HepG2 (cell line): Measurements from ENCODE around the gene CNTD1. TPM values are rescaled to one million over a fixed set of nuclear protein-coding genes. Genes with fewer than 3 reads are reported as not detected.
A peak's percentile ranks its signal among the peaks of the same experiment; 100 is the strongest.

ENCODE experiments used
- ATAD3A ChIP-seq: sonication (generic); formaldehyde crosslinking; IDR thresholded peaks from 2 replicates; pipeline ENCODE4 v1.4.0; 2020; ENCODE audit warnings: missing genetic modification reagents
- CSRNP1 ChIP-seq: sonication (generic); formaldehyde crosslinking; IDR thresholded peaks from 2 replicates; pipeline ENCODE4 v1.8.1; 2023; ENCODE audit warnings: mild to moderate bottlenecking, missing genetic modification reagents
- FOSL2 ChIP-seq: sonication (generic); formaldehyde crosslinking; IDR thresholded peaks from 2 replicates; pipeline ENCODE4 v1.4.0; 2020; ENCODE audit warnings: missing genetic modification reagents
- HNRNPK ChIP-seq: fragments of 200-400 bp; formaldehyde crosslinking; IDR thresholded peaks from 2 replicates; pipeline ENCODE4 v1.6.1; 2018; ENCODE audit warnings: low read length, low read depth, moderate library complexity, mild to moderate bottlenecking; ENCODE audit not compliant: poor library complexity, severe bottlenecking
- MBD4 ChIP-seq: IDR thresholded peaks from 2 replicates; pipeline ENCODE4 v1.6.1; 2012; ENCODE audit warnings: low read length, inconsistent platforms, borderline replicate concordance
- RBM39 ChIP-seq: fragments of 200-400 bp; formaldehyde crosslinking; IDR thresholded peaks from one replicate; pipeline ENCODE4 v1.6.1; 2018; ENCODE audit warnings: antibody characterized with exemption, mild to moderate bottlenecking, low read depth, low read length; ENCODE audit not compliant: poor library complexity, severe bottlenecking
- RELA ChIP-seq: sonication (generic); formaldehyde crosslinking; IDR thresholded peaks from 2 replicates; pipeline ENCODE4 v1.4.0; 2020; ENCODE audit warnings: missing genetic modification reagents
- SAFB2 ChIP-seq: sonication (generic); formaldehyde crosslinking; IDR thresholded peaks from 2 replicates; pipeline ENCODE4 v1.5.1; 2020; ENCODE audit warnings: missing genetic modification reagents, low read depth, mild to moderate bottlenecking, borderline replicate concordance
- SRSF1 ChIP-seq: fragments of 200-400 bp; formaldehyde crosslinking; optimal IDR thresholded peaks from 2 replicates; pipeline ENCODE3; 2017; ENCODE audit warnings: mild to moderate bottlenecking, low read depth, low read length, moderate library complexity
- TBX3 ChIP-seq: fragments of 450-650 bp; IDR thresholded peaks from 2 replicates; pipeline ENCODE4 v1.6.1; 2017; ENCODE audit warnings: antibody characterized with exemption, mild to moderate bottlenecking, inconsistent platforms, borderline replicate concordance
- TRIM24 ChIP-seq: sonication (generic); formaldehyde crosslinking; IDR thresholded peaks from 2 replicates; pipeline ENCODE4 v1.8.0; 2022; ENCODE audit warnings: mild to moderate bottlenecking, missing genetic modification reagents
- ZKSCAN1 ChIP-seq: fragments of 150-350 bp; IDR thresholded peaks from 2 replicates; pipeline ENCODE4 v1.6.1; 2014; ENCODE audit warnings: low read length
- ZNF224 ChIP-seq: sonication (generic); formaldehyde crosslinking; IDR thresholded peaks from 2 replicates; pipeline ENCODE4 v1.5.0; 2020; ENCODE audit warnings: mild to moderate bottlenecking, missing genetic modification reagents
- ZNF256 ChIP-seq: sonication (generic); formaldehyde crosslinking; conservative IDR thresholded peaks from 2 replicates; pipeline ENCODE4 v1.4.0; 2020; ENCODE audit warnings: missing genetic modification reagents
- ZNF530 ChIP-seq: sonication (generic); formaldehyde crosslinking; IDR thresholded peaks from 2 replicates; pipeline ENCODE4 v1.5.0; 2020; ENCODE audit warnings: low read depth, mild to moderate bottlenecking, missing genetic modification reagents
- ZNF598 ChIP-seq: sonication (generic); formaldehyde crosslinking; IDR thresholded peaks from 2 replicates; pipeline ENCODE4 v1.5.1; 2020; ENCODE audit warnings: mild to moderate bottlenecking, missing genetic modification reagents, borderline replicate concordance
- ZSCAN22 ChIP-seq: sonication (generic); formaldehyde crosslinking; IDR thresholded peaks from 2 replicates; pipeline ENCODE4 v1.4.0; 2020; ENCODE audit warnings: mild to moderate bottlenecking, missing genetic modification reagents
- polyA plus RNA-seq, 8 experiments: library from polyadenylated mRNA; depleted of rRNA in 3 of 8; stranded (reverse) in 7 of 8; unstranded in 1 of 8; fragments of >200 nt; fragmentation: Illumina TruSeq in 4 of 8; extraction: Trizol in 4 of 8; gene quantifications; 2 replicates each; pipeline versions ENCODE4 v1.2.1 to v1.2.3, GENCODE V29; 2011 to 2016; ENCODE audit warnings: low read depth in 4 of 8, missing spikeins in 1 of 8, mixed read lengths in 1 of 8; ENCODE audit not compliant: insufficient read depth in 1 of 8
- total RNA-seq, 5 experiments: library from RNA; depleted of rRNA; stranded (reverse); fragments of >200 nt; fragmentation: Illumina TruSeq; extraction: Trizol; gene quantifications; 2 replicates each; pipeline ENCODE4 v1.2.3, GENCODE V29; 2016; ENCODE audit warnings: low read depth in 1 of 5
- TF ChIP-seq, protein P1 (sequence below): sonication (generic); formaldehyde crosslinking; IDR thresholded peaks from 2 replicates; pipeline ENCODE4 v1.5.1; 2020; ENCODE audit warnings: mild to moderate bottlenecking, missing genetic modification reagents, moderate library complexity
- TF ChIP-seq, protein P2 (sequence below): sonication (generic); formaldehyde crosslinking; IDR thresholded peaks from 2 replicates; pipeline ENCODE4 v1.4.0; 2020; ENCODE audit warnings: missing genetic modification reagents

Gene CNTD1
- total and polyA plus RNA-seq, 2 of the 13 experiments (the other 11 are each of a cell fraction or from before 2014, with no cell fraction given): 0.11 to 0.15 TPM

DNA sequence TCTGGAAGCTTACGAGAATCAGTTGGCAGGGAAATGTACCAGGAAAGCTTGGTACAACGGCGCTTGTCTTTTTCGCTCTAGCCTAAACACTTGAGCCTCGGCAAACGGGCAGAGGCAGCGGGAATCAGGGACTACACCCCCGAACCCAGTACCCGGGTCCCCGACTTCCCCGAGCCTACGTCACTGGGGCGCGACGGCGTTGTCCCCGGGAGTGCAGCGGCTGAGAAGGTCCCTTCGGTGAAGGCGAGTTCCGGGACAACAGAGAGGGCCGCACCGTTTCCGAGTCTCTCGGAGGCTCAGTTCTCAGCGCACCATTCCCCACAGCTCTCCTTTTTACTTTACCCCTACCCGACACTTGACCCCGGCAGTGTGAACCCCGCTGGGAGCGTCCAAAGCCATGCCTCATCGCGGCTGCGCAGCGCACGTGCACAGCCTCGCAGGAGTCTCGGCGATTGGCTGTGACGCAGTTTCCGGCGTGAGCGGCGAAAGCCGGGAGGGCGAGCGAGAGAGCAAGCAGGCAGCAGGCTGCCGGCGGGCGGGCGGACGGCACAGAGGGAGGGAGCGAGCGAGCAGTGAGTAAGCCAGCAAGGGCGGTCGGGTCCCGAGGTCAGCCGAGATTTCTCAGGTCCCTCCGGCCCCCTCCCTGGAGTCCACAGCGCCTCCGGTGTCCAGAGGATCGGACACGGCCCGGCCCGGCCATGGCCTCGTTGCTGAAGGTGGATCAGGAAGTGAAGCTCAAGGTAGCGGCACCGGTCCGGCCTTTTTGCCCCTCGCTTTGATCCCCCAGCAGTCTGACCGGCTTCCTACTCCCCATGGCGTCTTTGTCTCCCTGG is 34.5 kb downstream of the CNTD1 start, which contains the start of gene PSME3 (continued):
- 0 out of 2 replicates have a peak, but pooled peaks have one; percentile 64 for TF ChIP-seq ZSCAN22
- TF ChIP-seq SAFB2 (CRISPR knock-in tag): peak; percentile 78; the same call in 1 of the 2 replicates
- no peak for TF ChIP-seq TRIM24 (CRISPR knock-in tag)
- no peak; the same call in 1 of the 2 replicates for TF ChIP-seq ATAD3A (CRISPR knock-in tag)
- TF ChIP-seq HNRNPK: peak; percentile 76
- TF ChIP-seq SRSF1: peak; percentile 98
- peak; percentile 34; the same call in 1 of the 2 replicates for TF ChIP-seq ZKSCAN1
- TF ChIP-seq ZNF256: peak; percentile 83
- TF ChIP-seq, protein P1, sequence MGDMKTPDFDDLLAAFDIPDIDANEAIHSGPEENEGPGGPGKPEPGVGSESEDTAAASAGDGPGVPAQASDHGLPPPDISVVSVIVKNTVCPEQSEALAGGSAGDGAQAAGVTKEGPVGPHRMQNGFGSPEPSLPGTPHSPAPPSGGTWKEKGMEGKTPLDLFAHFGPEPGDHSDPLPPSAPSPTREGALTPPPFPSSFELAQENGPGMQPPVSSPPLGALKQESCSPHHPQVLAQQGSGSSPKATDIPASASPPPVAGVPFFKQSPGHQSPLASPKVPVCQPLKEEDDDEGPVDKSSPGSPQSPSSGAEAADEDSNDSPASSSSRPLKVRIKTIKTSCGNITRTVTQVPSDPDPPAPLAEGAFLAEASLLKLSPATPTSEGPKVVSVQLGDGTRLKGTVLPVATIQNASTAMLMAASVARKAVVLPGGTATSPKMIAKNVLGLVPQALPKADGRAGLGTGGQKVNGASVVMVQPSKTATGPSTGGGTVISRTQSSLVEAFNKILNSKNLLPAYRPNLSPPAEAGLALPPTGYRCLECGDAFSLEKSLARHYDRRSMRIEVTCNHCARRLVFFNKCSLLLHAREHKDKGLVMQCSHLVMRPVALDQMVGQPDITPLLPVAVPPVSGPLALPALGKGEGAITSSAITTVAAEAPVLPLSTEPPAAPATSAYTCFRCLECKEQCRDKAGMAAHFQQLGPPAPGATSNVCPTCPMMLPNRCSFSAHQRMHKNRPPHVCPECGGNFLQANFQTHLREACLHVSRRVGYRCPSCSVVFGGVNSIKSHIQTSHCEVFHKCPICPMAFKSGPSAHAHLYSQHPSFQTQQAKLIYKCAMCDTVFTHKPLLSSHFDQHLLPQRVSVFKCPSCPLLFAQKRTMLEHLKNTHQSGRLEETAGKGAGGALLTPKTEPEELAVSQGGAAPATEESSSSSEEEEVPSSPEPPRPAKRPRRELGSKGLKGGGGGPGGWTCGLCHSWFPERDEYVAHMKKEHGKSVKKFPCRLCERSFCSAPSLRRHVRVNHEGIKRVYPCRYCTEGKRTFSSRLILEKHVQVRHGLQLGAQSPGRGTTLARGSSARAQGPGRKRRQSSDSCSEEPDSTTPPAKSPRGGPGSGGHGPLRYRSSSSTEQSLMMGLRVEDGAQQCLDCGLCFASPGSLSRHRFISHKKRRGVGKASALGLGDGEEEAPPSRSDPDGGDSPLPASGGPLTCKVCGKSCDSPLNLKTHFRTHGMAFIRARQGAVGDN (CRISPR knock-in tag): peak; percentile 100
- peak; percentile 28; the same call in 1 of the 2 replicates for TF ChIP-seq RELA (CRISPR knock-in tag)
- TF ChIP-seq ZNF224: peak; percentile 96; the same call in 1 of the 2 replicates
- peak; percentile 86; the same call in 1 of the 2 replicates for TF ChIP-seq CSRNP1 (CRISPR knock-in tag)
- peak; percentile 84; the same call in 1 of the 2 replicates for TF ChIP-seq ZNF598 (CRISPR knock-in tag)
- TF ChIP-seq, protein P2, sequence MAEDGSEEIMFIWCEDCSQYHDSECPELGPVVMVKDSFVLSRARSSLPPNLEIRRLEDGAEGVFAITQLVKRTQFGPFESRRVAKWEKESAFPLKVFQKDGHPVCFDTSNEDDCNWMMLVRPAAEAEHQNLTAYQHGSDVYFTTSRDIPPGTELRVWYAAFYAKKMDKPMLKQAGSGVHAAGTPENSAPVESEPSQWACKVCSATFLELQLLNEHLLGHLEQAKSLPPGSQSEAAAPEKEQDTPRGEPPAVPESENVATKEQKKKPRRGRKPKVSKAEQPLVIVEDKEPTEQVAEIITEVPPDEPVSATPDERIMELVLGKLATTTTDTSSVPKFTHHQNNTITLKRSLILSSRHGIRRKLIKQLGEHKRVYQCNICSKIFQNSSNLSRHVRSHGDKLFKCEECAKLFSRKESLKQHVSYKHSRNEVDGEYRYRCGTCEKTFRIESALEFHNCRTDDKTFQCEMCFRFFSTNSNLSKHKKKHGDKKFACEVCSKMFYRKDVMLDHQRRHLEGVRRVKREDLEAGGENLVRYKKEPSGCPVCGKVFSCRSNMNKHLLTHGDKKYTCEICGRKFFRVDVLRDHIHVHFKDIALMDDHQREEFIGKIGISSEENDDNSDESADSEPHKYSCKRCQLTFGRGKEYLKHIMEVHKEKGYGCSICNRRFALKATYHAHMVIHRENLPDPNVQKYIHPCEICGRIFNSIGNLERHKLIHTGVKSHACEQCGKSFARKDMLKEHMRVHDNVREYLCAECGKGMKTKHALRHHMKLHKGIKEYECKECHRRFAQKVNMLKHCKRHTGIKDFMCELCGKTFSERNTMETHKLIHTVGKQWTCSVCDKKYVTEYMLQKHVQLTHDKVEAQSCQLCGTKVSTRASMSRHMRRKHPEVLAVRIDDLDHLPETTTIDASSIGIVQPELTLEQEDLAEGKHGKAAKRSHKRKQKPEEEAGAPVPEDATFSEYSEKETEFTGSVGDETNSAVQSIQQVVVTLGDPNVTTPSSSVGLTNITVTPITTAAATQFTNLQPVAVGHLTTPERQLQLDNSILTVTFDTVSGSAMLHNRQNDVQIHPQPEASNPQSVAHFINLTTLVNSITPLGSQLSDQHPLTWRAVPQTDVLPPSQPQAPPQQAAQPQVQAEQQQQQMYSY (CRISPR knock-in tag): peak; percentile 31; the same call in 1 of the 2 replicates
- no peak for TF ChIP-seq MBD4
- TF ChIP-seq RBM39: no peak
- TF ChIP-seq TBX3: peak; percentile 74
- peak; percentile 57; the same call in 1 of the 2 replicates for TF ChIP-seq FOSL2 (CRISPR knock-in tag)
- peak; percentile 7; the same call in 1 of the 2 replicates for TF ChIP-seq ZNF530 (CRISPR knock-in tag)
